Naive B cell (primary cell): ENCODE results near the gene SLC16A1. TPM values are rescaled to one million over a fixed set of nuclear protein-coding genes. Genes with fewer than 3 reads are reported as not detected.
"Not testable (repeated sequence)": the region's sequence is repeated elsewhere in the genome, so short reads cannot be mapped to it uniquely, and the experiment has no call there.

ENCODE experiments used
- ATAC-seq, 2 donors: fragments of 150-1000 bp; cut with Tn5 transposase; 2 replicates each; pipeline ENCODE4 v1.10.0; 2021; ENCODE audit warnings: low read depth in 2 of 2, mild to moderate bottlenecking in 2 of 2, moderate library complexity in 2 of 2
- DNase-seq: peaks from one replicate; pipeline ENCODE4 v3.0.0; 2022
- H3K27ac Mint-ChIP-seq, 6 donors: one replicate each; pipeline ENCODE4 v1.8.0; 2020 to 2022; ENCODE audit warnings: mild to moderate bottlenecking in 6 of 6, mixed read lengths in 6 of 6, moderate library complexity in 5 of 6, inconsistent platforms in 2 of 6
- H3K27me3 Mint-ChIP-seq, 3 donors: one replicate each; pipeline ENCODE4 v1.8.0; 2021 to 2022; ENCODE audit warnings: mixed read lengths in 3 of 3, mild to moderate bottlenecking in 1 of 3
- H3K36me3 Mint-ChIP-seq, 2 donors: one replicate each; pipeline ENCODE4 v1.8.0; 2020 to 2022; ENCODE audit warnings: mixed read lengths in 2 of 2, inconsistent platforms in 1 of 2, mild to moderate bottlenecking in 1 of 2
- H3K4me1 Mint-ChIP-seq, 3 donors: one replicate each; pipeline ENCODE4 v1.8.0; 2020 to 2022; ENCODE audit warnings: mixed read lengths in 3 of 3, inconsistent platforms in 1 of 3, mild to moderate bottlenecking in 1 of 3, moderate library complexity in 1 of 3
- H3K4me3 Mint-ChIP-seq, 8 donors: one replicate each; pipeline ENCODE4 v1.8.0; 2020 to 2022; ENCODE audit warnings: mild to moderate bottlenecking in 8 of 8, mixed read lengths in 8 of 8, moderate library complexity in 8 of 8, inconsistent platforms in 2 of 8
- H3K9me3 Mint-ChIP-seq, 7 donors: one replicate each; pipeline ENCODE4 v1.8.0; 2020 to 2022; ENCODE audit warnings: mixed read lengths in 7 of 7, mild to moderate bottlenecking in 5 of 7, inconsistent platforms in 2 of 7, moderate library complexity in 1 of 7
- polyA plus RNA-seq, 6 donors: library from polyadenylated mRNA; unstranded; fragments of 300-500 nt; fragmentation: Illumina TruSeq; gene quantifications; one replicate each; pipeline ENCODE4 v1.2.3, GENCODE V29; 2021; ENCODE audit warnings: low read depth in 6 of 6

Gene SLC16A1
- polyA plus RNA-seq, 6 donors from 2014 or later: 3.3 to 6.9 (median 5.4) TPM

- peak overlapping the region in 2 of 6 donors; percentile 3 to 16 for H3K27ac Mint-ChIP-seq
- H3K9me3 Mint-ChIP-seq: no peaks in the 10 kb centered on the region
- DNase-seq (no peak), ATAC-seq (no peak)
- no peak overlapping the region for H3K4me3 Mint-ChIP-seq
- H3K27me3 Mint-ChIP-seq: no peaks in the 10 kb centered on the region
- H3K4me1 Mint-ChIP-seq: no peaks in the 10 kb centered on the region
- no peaks in the 10 kb centered on the region for H3K36me3 Mint-ChIP-seq
Measured at GRCh38 chr1:112904071-112904830, 51.7 kb downstream of the SLC16A1 start.

- Mint-ChIP-seq H3K27ac (no peak overlapping the region), H3K4me3 (no peak overlapping the region), H3K36me3 (no peaks in the 10 kb centered on the region), H3K4me1 (no peaks in the 10 kb centered on the region), H3K9me3 (peaks cover 0 to under 1% (median 0%) of the 10 kb centered on the region in 7 donors), H3K27me3 (no peaks in the 10 kb centered on the region)
- no peak for ATAC-seq
- no peak for DNase-seq
Measured at GRCh38 chr1:112902221-112902620, 53.8 kb downstream of the SLC16A1 start.

GRCh38 chr1:112901387-112901786 is 54.6 kb downstream of the SLC16A1 start:
- no peaks in the 10 kb centered on the region for H3K27me3 Mint-ChIP-seq
- peaks cover 0 to 8% (median 5%) of the 10 kb centered on the region in 7 donors for H3K9me3 Mint-ChIP-seq
- H3K27ac Mint-ChIP-seq: no peak overlapping the region
- no peaks in the 10 kb centered on the region for H3K4me1 Mint-ChIP-seq
- no peak for DNase-seq
- H3K4me3 Mint-ChIP-seq: no peak overlapping the region
- no peak for ATAC-seq
- no peaks in the 10 kb centered on the region for H3K36me3 Mint-ChIP-seq

DNA sequence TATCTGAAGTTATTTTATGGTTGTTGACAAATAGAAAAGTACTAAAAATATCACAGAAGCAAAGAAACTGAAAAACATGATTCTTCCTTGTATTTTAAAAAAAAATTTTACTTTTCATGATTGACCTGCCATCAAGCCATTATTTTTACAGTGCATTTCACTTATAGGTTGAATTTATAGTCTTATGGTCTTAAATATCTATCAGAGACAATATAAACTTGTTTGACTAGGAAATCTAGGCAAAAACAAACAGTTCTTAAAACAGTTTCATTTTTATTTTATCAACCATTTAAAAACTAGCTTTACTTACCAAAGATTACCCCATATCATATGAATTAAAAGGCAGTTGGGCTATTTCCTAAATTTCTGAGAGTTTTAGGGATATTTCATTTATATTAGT is 59.2 kb downstream of the SLC16A1 start:
- H3K4me1 Mint-ChIP-seq: no peaks in the 10 kb centered on the region
- H3K27me3 Mint-ChIP-seq: no peaks in the 10 kb centered on the region
- H3K27ac Mint-ChIP-seq: no peak overlapping the region
- no peak overlapping the region for H3K4me3 Mint-ChIP-seq
- peaks cover 7 to 13% of the 10 kb centered on the region in 2 donors for H3K36me3 Mint-ChIP-seq
- DNase-seq: no peak
- no peak for ATAC-seq
- peaks cover 0 to 32% (median 16%) of the 10 kb centered on the region in 7 donors for H3K9me3 Mint-ChIP-seq

DNA sequence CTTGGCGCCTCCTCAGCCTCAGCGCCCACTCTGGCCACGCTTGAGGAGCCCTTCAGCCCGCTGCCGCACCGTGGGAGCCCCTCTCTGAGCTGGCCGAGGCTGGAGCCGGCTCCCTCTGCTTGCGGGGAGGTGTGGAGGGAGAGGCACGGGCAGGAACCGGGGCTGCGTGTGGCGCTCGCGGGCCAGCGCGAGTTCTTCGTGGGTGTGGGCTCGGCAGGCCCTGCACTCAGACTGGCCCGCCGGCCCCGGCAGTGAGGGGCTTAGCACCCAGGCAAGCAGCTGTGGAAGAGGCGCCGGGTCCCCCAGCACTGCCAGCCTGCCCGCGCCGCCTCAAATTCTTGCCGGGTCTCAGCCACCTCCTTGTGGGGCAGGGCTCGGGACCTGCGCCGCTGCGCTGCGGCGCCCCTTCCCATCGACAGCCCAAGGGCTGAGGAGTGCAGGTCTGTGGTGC is 61.4 kb downstream of the SLC16A1 start:
- Mint-ChIP-seq H3K36me3 (peaks cover 7 to 13% of the 10 kb centered on the region in 2 donors), H3K27ac (no peak overlapping the region), H3K4me3 (no peak overlapping the region), H3K4me1 (no peaks in the 10 kb centered on the region), H3K27me3 (no peaks in the 10 kb centered on the region), H3K9me3 (peaks cover 0 to 32% (median 16%) of the 10 kb centered on the region in 7 donors)
- ATAC-seq: no peak
- no peak for DNase-seq

GRCh38 chr1:112894010-112894292 is 62.0 kb downstream of the SLC16A1 start:
- H3K4me1 Mint-ChIP-seq: no peaks in the 10 kb centered on the region
- peaks cover 7 to 13% of the 10 kb centered on the region in 2 donors for H3K36me3 Mint-ChIP-seq
- H3K27me3 Mint-ChIP-seq: no peaks in the 10 kb centered on the region
- ATAC-seq (no peak), DNase-seq (no peak)
- no peak overlapping the region for H3K4me3 Mint-ChIP-seq
- peaks cover 0 to 32% (median 16%) of the 10 kb centered on the region in 7 donors for H3K9me3 Mint-ChIP-seq
- no peak overlapping the region for H3K27ac Mint-ChIP-seq

DNA sequence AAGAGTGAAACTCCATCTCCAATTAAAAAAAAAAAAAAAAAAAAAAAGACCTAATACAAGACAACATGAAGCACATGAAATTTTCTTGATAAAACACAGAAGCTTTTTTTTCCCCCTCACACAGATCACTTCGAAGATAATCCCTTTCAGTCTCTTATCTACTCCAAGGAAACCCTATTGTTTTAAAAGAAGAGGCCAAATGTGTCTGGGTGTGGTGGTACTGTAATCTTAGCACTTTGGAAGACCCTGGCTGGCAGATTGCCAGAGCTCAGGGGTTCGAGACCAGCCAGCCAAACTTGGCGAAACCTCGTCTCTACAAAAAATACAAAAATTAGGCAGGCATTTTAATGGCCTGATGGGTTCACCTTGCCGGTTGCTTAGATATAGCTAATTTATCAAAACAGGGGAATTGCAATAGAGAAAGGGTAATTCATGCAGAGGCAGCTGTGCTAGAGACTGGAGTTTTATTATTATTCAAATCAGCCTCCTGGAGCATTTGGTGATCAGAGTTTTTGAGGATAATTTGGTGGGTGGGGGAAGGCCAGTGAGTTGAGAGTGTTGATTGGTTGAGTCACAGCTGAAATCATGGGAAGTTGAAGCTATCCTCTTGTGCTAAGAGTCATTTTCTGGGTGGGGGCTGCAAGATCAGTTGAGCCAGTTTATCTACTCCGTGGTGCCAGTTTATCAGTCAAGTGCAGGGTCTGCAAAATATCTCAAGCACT is 62.5 kb downstream of the SLC16A1 start:
- peak overlapping the region in 1 of 8 donors; percentile 55 for H3K4me3 Mint-ChIP-seq
- no peak for ATAC-seq

GRCh38 chr1:112889906-112890305 is 66.1 kb downstream of the SLC16A1 start:
- H3K4me3 Mint-ChIP-seq: not testable (repeated sequence)

More for the DNA sequence above, 62.5 kb downstream of the SLC16A1 start:
- no peaks in the 10 kb centered on the region for H3K27me3 Mint-ChIP-seq
- DNase-seq: no peak
- H3K9me3 Mint-ChIP-seq: peaks cover 0 to 32% (median 16%) of the 10 kb centered on the region in 7 donors
- H3K4me1 Mint-ChIP-seq: no peaks in the 10 kb centered on the region
- H3K36me3 Mint-ChIP-seq: peaks cover 7 to 13% of the 10 kb centered on the region in 2 donors
- no peak overlapping the region for H3K27ac Mint-ChIP-seq

GRCh38 chr1:112889052-112889768 is 66.8 kb downstream of the SLC16A1 start:
- Mint-ChIP-seq H3K36me3 (no peaks in the 10 kb centered on the region), H3K27ac (no peak overlapping the region), H3K4me1 (no peaks in the 10 kb centered on the region), H3K27me3 (no peaks in the 10 kb centered on the region), H3K9me3 (peaks cover 0 to 10% (median 3%) of the 10 kb centered on the region in 7 donors), H3K4me3 (no peak overlapping the region)
- ATAC-seq: no peak
- no peak for DNase-seq

More at GRCh38 chr1:112889906-112890305, 66.1 kb downstream of the SLC16A1 start:
- not testable (repeated sequence) for H3K27me3 Mint-ChIP-seq, ATAC-seq, H3K27ac Mint-ChIP-seq, DNase-seq, H3K36me3 Mint-ChIP-seq, H3K4me1 Mint-ChIP-seq
- peaks cover 0 to 11% (median 3%) of the 10 kb centered on the region in 7 donors for H3K9me3 Mint-ChIP-seq

- H3K27me3 Mint-ChIP-seq: no peaks in the 10 kb centered on the region
- H3K4me1 Mint-ChIP-seq: no peaks in the 10 kb centered on the region
- no peak overlapping the region for H3K27ac Mint-ChIP-seq
- ATAC-seq: no peak
- H3K4me3 Mint-ChIP-seq: no peak overlapping the region
- H3K36me3 Mint-ChIP-seq: no peaks in the 10 kb centered on the region
- H3K9me3 Mint-ChIP-seq: peaks cover 0 to 6% (median under 1%) of the 10 kb centered on the region in 7 donors
- no peak for DNase-seq
Measured at GRCh38 chr1:112888630-112889029, 67.4 kb downstream of the SLC16A1 start.

DNA sequence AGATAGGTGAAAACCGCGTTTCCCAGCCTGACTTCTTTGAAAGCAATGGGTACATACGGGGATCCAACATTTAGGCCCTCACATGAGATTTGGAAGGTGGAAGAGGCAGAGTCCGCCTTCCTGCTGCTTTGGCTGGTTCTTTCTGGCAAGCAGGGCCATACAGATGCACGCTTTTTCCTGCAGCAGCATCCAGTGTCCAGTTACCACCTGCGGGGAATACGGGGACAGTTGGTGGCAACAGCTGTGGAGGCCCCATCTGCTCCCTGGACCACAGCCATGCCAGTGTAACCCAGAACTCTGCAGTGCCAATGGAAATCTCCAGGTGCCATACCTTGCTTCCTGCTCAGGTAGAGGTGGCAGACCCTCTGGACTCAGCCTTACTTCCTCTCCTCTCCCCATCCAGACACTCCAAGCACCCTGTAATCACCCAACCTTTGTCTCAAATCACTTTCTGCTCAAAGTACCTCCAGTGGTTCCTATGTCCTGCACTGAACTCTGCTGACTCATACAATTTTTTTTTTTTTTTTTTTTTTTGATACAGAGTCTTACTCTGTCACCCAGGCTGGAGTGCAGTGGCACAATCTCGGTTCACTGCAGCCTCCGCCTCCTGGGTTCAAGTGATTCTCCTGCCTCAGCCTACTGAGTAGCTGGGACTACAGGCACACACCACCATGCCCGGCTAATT is 68.3 kb downstream of the SLC16A1 start:
- H3K4me1 Mint-ChIP-seq: no peaks in the 10 kb centered on the region
- H3K4me3 Mint-ChIP-seq: no peak overlapping the region
- no peaks in the 10 kb centered on the region for H3K36me3 Mint-ChIP-seq
- H3K9me3 Mint-ChIP-seq: peaks cover 0 to 3% (median 0%) of the 10 kb centered on the region in 7 donors
- DNase-seq (no peak), ATAC-seq (no peak)
- H3K27me3 Mint-ChIP-seq: no peaks in the 10 kb centered on the region
- H3K27ac Mint-ChIP-seq: no peak overlapping the region

DNA sequence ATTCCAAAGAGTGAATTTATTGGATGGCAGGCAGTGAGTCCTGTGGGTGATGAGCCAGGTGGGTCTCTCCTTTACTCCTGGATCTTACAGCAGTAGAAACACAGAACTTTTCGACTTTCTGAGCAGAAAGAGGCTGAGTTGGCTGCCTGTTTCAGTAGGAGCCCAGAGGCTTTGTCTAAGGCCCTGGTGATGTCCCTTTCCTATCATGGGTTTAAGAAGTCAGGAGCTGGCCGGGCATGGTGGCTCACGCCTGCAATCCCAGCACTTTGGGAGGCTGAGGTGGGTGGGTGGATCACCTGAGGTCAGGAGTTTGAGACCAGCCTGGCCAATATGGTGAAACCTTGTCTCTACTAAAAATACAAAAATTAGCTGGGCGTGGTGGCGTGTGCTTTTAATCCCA is 71.0 kb downstream of the SLC16A1 start:
- not testable (repeated sequence) for H3K4me3 Mint-ChIP-seq, H3K27ac Mint-ChIP-seq, DNase-seq, ATAC-seq, H3K27me3 Mint-ChIP-seq, H3K9me3 Mint-ChIP-seq, H3K36me3 Mint-ChIP-seq, H3K4me1 Mint-ChIP-seq

- H3K27me3 Mint-ChIP-seq: peaks cover 0 to 10% (median 5%) of the 10 kb centered on the region in 3 donors
- H3K4me3 Mint-ChIP-seq: no peak overlapping the region
- H3K4me1 Mint-ChIP-seq: no peaks in the 10 kb centered on the region
- ATAC-seq (no peak), DNase-seq (no peak)
- no peaks in the 10 kb centered on the region for H3K36me3 Mint-ChIP-seq
- H3K9me3 Mint-ChIP-seq: no peaks in the 10 kb centered on the region
- H3K27ac Mint-ChIP-seq: no peak overlapping the region
Measured at GRCh38 chr1:112882271-112882744, 73.7 kb downstream of the SLC16A1 start.
